SK-N-SH treated with all-trans-retinoic acid at 6 μM for 48 hours (cell line): ENCODE measurements around the gene ATP13A2.

Experiments used
- ARNTL ChIP-seq: fragments of 450-650 bp; formaldehyde crosslinking; IDR thresholded peaks from 2 replicates; pipeline ENCODE4 v1.5.0; 2020; ENCODE audit warnings: low read depth, mild to moderate bottlenecking, moderate library complexity, borderline replicate concordance
- TOX ChIP-seq: fragments of 250-450 bp; sonication (Bioruptor Pico); IDR thresholded peaks from 2 replicates; pipeline ENCODE4 v1.8.0; 2021; ENCODE audit warnings: mild to moderate bottlenecking, moderate library complexity, borderline replicate concordance
- ZFP30 ChIP-seq: fragments of 450-650 bp; formaldehyde crosslinking; IDR thresholded peaks from 2 replicates; pipeline ENCODE4 v1.5.0; 2022; ENCODE audit warnings: mild to moderate bottlenecking, moderate library complexity
- ZNF8 ChIP-seq: fragments of 450-650 bp; formaldehyde crosslinking; IDR thresholded peaks from 2 replicates; pipeline ENCODE4 v1.5.0; 2020; ENCODE audit warnings: mild to moderate bottlenecking, moderate library complexity
- TF ChIP-seq, protein P1 (sequence below): fragments of 250-450 bp; sonication (Bioruptor Pico); IDR thresholded peaks from 2 replicates; pipeline ENCODE4 v1.8.0; 2020; ENCODE audit warnings: mild to moderate bottlenecking, moderate library complexity, borderline replicate concordance
- TF ChIP-seq, protein P2 (sequence below): fragments of 250-450 bp; sonication (Bioruptor Pico); IDR thresholded peaks from 2 replicates; pipeline ENCODE4 v1.5.1; 2020; ENCODE audit warnings: low read depth, mild to moderate bottlenecking, moderate library complexity

DNA sequence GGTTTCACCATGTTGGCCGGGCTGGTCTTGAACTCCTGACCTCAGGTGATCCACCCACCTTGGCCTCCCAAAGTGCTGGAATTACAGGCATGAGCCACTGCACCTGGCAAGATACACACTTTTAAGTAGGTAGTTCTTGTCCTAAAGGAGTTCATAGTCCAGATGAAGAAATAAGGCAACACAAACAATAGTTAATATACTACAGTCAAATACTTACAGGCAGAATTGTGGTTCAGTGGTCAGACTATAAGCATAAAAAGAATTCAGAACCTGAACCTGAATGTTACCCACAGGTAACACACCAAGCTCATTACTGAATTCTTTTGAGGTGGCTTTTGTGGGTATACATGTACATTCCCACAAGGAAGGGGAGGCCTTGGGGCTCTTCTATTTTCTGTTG, 40.3 kb upstream of the ATP13A2 start:
- TF ChIP-seq, protein P1, sequence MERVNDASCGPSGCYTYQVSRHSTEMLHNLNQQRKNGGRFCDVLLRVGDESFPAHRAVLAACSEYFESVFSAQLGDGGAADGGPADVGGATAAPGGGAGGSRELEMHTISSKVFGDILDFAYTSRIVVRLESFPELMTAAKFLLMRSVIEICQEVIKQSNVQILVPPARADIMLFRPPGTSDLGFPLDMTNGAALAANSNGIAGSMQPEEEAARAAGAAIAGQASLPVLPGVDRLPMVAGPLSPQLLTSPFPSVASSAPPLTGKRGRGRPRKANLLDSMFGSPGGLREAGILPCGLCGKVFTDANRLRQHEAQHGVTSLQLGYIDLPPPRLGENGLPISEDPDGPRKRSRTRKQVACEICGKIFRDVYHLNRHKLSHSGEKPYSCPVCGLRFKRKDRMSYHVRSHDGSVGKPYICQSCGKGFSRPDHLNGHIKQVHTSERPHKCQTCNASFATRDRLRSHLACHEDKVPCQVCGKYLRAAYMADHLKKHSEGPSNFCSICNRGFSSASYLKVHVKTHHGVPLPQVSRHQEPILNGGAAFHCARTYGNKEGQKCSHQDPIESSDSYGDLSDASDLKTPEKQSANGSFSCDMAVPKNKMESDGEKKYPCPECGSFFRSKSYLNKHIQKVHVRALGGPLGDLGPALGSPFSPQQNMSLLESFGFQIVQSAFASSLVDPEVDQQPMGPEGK (CRISPR knock-in tag) = no peak
- TF ChIP-seq, protein P2, sequence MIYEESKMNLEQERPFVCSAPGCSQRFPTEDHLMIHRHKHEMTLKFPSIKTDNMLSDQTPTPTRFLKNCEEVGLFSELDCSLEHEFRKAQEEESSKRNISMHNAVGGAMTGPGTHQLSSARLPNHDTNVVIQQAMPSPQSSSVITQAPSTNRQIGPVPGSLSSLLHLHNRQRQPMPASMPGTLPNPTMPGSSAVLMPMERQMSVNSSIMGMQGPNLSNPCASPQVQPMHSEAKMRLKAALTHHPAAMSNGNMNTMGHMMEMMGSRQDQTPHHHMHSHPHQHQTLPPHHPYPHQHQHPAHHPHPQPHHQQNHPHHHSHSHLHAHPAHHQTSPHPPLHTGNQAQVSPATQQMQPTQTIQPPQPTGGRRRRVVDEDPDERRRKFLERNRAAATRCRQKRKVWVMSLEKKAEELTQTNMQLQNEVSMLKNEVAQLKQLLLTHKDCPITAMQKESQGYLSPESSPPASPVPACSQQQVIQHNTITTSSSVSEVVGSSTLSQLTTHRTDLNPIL (CRISPR knock-in tag) = no peak
- TF ChIP-seq ZNF8 (CRISPR knock-in tag) (no peak), ZFP30 (no peak), TOX (CRISPR knock-in tag) (no peak), ARNTL (no peak)
